HL-60 (cell line): ENCODE measurements around the gene USP13.

Source experiments
- DNase-seq, 2 experiments: peaks; one replicate each; pipeline ENCODE4 v3.0.0-alpha.2; 2010 to 2020; ENCODE audit warnings: low read depth in 1 of 2, low spot score in 1 of 2
- H3K27ac ChIP-seq: fragments of 250-450 bp; sonication (Bioruptor Pico); replicated peaks from 2 replicates; pipeline ENCODE4 v1.5.1; 2020; ENCODE audit warnings: mild to moderate bottlenecking, moderate library complexity
- H3K27me3 ChIP-seq: fragments of 250-450 bp; sonication (Bioruptor Pico); 2 replicates; pipeline ENCODE4 v1.5.1; 2021; ENCODE audit warnings: mild to moderate bottlenecking, moderate library complexity; ENCODE audit not compliant: insufficient read depth, poor library complexity, severe bottlenecking
- H3K4me3 ChIP-seq: replicated peaks from 2 replicates; pipeline ENCODE4 v1.5.1; 2011; ENCODE audit warnings: mild to moderate bottlenecking, control low read depth, low read length; ENCODE audit not compliant: insufficient read depth
- CTCF ChIP-seq: IDR thresholded peaks from one replicate; pipeline ENCODE4 v1.5.1; 2011; ENCODE audit warnings: low read length, control low read depth, inconsistent platforms; ENCODE audit not compliant: insufficient read depth
- GABPA ChIP-seq: IDR thresholded peaks from 2 replicates; pipeline ENCODE4 v1.6.1; 2012; ENCODE audit warnings: low read depth
- POLR2AphosphoS5 ChIP-seq: IDR thresholded peaks from 2 replicates; pipeline ENCODE4 v1.6.1; 2012; ENCODE audit warnings: low read depth
- SPI1 ChIP-seq: IDR thresholded peaks from 2 replicates; pipeline ENCODE4 v1.6.1; 2012; ENCODE audit warnings: low read depth, mild to moderate bottlenecking, borderline replicate concordance
- TF ChIP-seq, protein P1 (sequence below): IDR thresholded peaks from 2 replicates; pipeline ENCODE4 v1.6.1; 2012; ENCODE audit warnings: low read depth; ENCODE audit not compliant: insufficient replicate concordance

Gene USP13

DNA sequence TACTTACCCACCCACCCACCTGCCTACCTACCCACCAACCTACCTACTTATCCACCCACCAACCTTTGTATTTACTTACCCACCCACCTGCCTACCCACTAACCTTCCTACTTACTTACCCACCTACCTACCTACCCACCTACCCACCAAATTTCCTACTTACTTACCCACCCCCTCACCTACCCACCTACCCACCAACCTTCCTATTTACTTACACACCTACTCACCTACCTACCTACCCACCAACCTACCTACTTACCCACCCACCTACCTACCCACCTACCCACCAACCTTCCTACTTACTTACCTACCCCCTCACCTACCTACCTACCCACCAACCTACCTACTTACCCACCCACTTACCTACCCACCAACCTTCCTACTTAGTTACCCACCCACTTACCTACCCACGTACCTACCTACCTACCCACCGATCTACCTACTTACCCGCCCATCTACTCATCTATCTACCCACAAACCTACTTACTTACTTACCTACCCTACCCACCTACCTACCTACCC is 179.6 kb downstream of the USP13 start:
- TF ChIP-seq SPI1 (no peak), CTCF (no peak), POLR2AphosphoS5 (no peak), GABPA (no peak)
- TF ChIP-seq, protein P1, sequence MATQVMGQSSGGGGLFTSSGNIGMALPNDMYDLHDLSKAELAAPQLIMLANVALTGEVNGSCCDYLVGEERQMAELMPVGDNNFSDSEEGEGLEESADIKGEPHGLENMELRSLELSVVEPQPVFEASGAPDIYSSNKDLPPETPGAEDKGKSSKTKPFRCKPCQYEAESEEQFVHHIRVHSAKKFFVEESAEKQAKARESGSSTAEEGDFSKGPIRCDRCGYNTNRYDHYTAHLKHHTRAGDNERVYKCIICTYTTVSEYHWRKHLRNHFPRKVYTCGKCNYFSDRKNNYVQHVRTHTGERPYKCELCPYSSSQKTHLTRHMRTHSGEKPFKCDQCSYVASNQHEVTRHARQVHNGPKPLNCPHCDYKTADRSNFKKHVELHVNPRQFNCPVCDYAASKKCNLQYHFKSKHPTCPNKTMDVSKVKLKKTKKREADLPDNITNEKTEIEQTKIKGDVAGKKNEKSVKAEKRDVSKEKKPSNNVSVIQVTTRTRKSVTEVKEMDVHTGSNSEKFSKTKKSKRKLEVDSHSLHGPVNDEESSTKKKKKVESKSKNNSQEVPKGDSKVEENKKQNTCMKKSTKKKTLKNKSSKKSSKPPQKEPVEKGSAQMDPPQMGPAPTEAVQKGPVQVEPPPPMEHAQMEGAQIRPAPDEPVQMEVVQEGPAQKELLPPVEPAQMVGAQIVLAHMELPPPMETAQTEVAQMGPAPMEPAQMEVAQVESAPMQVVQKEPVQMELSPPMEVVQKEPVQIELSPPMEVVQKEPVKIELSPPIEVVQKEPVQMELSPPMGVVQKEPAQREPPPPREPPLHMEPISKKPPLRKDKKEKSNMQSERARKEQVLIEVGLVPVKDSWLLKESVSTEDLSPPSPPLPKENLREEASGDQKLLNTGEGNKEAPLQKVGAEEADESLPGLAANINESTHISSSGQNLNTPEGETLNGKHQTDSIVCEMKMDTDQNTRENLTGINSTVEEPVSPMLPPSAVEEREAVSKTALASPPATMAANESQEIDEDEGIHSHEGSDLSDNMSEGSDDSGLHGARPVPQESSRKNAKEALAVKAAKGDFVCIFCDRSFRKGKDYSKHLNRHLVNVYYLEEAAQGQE: no peak
- Histone ChIP-seq H3K27me3 (no peaks in the 10 kb centered on the region), H3K4me3 (no peak overlapping the region), H3K27ac (no peak overlapping the region)
- DNase-seq: no peak

DNA sequence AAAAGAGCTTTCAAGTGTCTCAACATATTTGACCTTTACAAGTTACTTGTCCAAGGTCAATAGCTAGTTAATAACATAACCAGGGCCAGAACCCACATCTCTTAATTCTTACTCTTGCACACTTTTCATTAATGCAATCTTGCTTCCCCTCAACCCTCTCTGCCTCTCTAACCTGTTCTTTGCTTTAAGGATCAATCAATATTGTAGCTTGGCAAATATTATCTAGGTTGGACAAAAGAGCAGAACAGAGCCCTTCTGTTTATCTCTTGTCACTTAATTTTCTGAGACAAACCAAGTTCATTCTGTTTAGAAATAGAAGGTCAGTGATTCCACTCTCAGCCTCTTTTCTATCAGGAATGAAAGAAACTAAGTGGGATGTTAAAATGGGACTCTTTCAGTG is 180.5 kb downstream of the USP13 start:
- TF ChIP-seq POLR2AphosphoS5: no peak
- no peak for TF ChIP-seq SPI1
- TF ChIP-seq GABPA: no peak
- TF ChIP-seq, protein P1: no peak
- TF ChIP-seq CTCF: no peak
- no peak for DNase-seq
- Histone ChIP-seq H3K27ac (no peak overlapping the region), H3K27me3 (no peaks in the 10 kb centered on the region), H3K4me3 (no peak overlapping the region)

GRCh38 chr3:179837374-179837773 is 184.5 kb downstream of the USP13 start:
- TF ChIP-seq CTCF (no peak), GABPA (no peak), POLR2AphosphoS5 (no peak), SPI1 (no peak)
- TF ChIP-seq, protein P1: no peak
- Histone ChIP-seq H3K27me3 (no peaks in the 10 kb centered on the region), H3K4me3 (no peak overlapping the region), H3K27ac (no peak overlapping the region)
- DNase-seq: no peak
